ENCODE data around the gene EXOC3L4. TPM values are rescaled to one million over a fixed set of nuclear protein-coding genes. Genes with fewer than 3 reads are reported as not detected.

Gene EXOC3L4
- total and polyA plus RNA-seq, 2 donors (not counting 3 experiments of a cell fraction or from before 2014, with no cell fraction given) = not detected

- Histone ChIP-seq H2AFZ (ENCODE audit: low read depth, low read length) (no peak overlapping the region), H3K79me2 (ENCODE audit: control insufficient read depth, insufficient read depth, low read length) (no peaks in the 10 kb centered on the region), H3K9ac (replicated peaks; ENCODE audit: extremely low read depth, insufficient read depth, low read length) (no peak overlapping the region), H3K4me3 (replicated peaks in 1 of 3; ENCODE audit: insufficient read depth in 1 of 3, low read depth in 1 of 3, low read length in 3 of 3) (no peak overlapping the region), H3K36me3 (ENCODE audit: control insufficient read depth in 2 of 2, extremely low read depth in 1 of 2, insufficient read depth in 2 of 2, low read length in 2 of 2) (no peaks in the 10 kb centered on the region), H3K4me2 (ENCODE audit: insufficient read depth, low read length) (no peak overlapping the region), H3K27me3 (ENCODE audit: control insufficient read depth in 2 of 2, insufficient read depth in 2 of 2, low read length in 2 of 2) (peaks cover 6 to 9% of the 10 kb centered on the region in 2 experiments), H3K9me1 (replicated peaks; ENCODE audit: control insufficient read depth, extremely low read depth, insufficient read depth, low read length) (no peaks in the 10 kb centered on the region), H4K20me1 (replicated peaks; ENCODE audit: control insufficient read depth, extremely low read depth, insufficient read depth, low read length) (no peaks in the 10 kb centered on the region), H3K4me1 (ENCODE audit: control insufficient read depth, extremely low read depth, insufficient read depth, low read length) (peaks cover 4% of the 10 kb centered on the region), H3K9me3 (replicated peaks; ENCODE audit: control insufficient read depth, insufficient read depth, low read length) (no peaks in the 10 kb centered on the region), H3K27ac (ENCODE audit: insufficient read depth, low read depth, low read length) (no peak overlapping the region)
- FAIRE-seq = no peak
- no peak for TF ChIP-seq GATA2 (IDR thresholded peaks at IDR 0.05; ENCODE audit: insufficient read depth, insufficient read length, low read depth, low read length)
- no peak for TF ChIP-seq POLR2A (IDR thresholded peaks at IDR 0.05; ENCODE audit: low read depth, low read length)
- no peak for TF ChIP-seq POLR2AphosphoS5 (IDR thresholded peaks at IDR 0.05; ENCODE audit: insufficient read depth, low read depth, low read length)
- no peak for TF ChIP-seq MAX (IDR thresholded peaks at IDR 0.05; ENCODE audit: insufficient read depth, insufficient read length)
- no peak for TF ChIP-seq JUN (IDR thresholded peaks at IDR 0.05; ENCODE audit: borderline replicate concordance, insufficient read depth, insufficient read length, low read depth)
- TF ChIP-seq MYC (IDR thresholded peaks at IDR 0.05; ENCODE audit: low read depth, low read length) = no peak
- no peak for TF ChIP-seq CTCF (IDR thresholded peaks at IDR 0.05; ENCODE audit: extremely low read depth in 1 of 2, insufficient read depth in 1 of 2, low read depth in 1 of 2, low read length in 2 of 2)
- TF ChIP-seq FOS (IDR thresholded peaks at IDR 0.05; ENCODE audit: borderline replicate concordance, insufficient read depth, low read length) = no peak
- TF ChIP-seq EZH2 (IDR thresholded peaks at IDR 0.05; ENCODE audit: borderline replicate concordance, low read depth, low read length, severe bottlenecking) = no peak
- CTCF ChIA-PET = interaction anchor here (1.1 to 1.9 kb wide), 7 partner anchors 9 to 115 kb away, joined by 3 to 12 read pairs (median 5); no protein-coding TSS in a partner anchor
- POLR2A ChIA-PET = no interaction called here
- no peak for DNase-seq (ENCODE audit: low read depth, low spot score)
- intact Hi-C loops (cut with micrococcal nuclease) = no loop called here
- dilution Hi-C loops (cut with MboI; ENCODE audit: extremely low pct_ligation_motif_present, low sequenced_read_pairs) = no loop called here
- no TSS peak for BruUV-seq (replicated peaks)
These were observed 7.1 kb upstream of the EXOC3L4 start for GRCh38 chr14:103087343-103087835.
